WTC11 (cell line): ENCODE data around the gene QKI. TPM values are rescaled to one million over a fixed set of nuclear protein-coding genes. Genes with fewer than 3 reads are reported as not detected.

Experiments used
- ATAC-seq: fragments of 200-7000 bp; cut with Tn5 transposase; 2 replicates; pipeline ENCODE4 v1.10.0; 2021; ENCODE audit warnings: mild to moderate bottlenecking, moderate library complexity
- CTCF ChIA-PET: fragments of 300-600 bp; sonication (Branson Sonifier 250); formaldehyde crosslinking; loops from one replicate; lab custom pipeline; 2021; ENCODE audit warnings: antibody characterized with exemption; lab: Charles Lee
- POLR2A ChIA-PET: fragments of 350-600 bp; sonication (Branson Sonifier 250); formaldehyde crosslinking; loops from one replicate; lab custom pipeline; 2021; ENCODE audit warnings: antibody characterized with exemption; lab: Charles Lee
- DNase-seq: peaks from one replicate; pipeline ENCODE4 v3.0.0; 2021; ENCODE audit warnings: low spot score
- H3K27ac Mint-ChIP-seq: 2 replicates; pipeline ENCODE4 v1.8.0; 2021; ENCODE audit warnings: mixed read lengths
- H3K27me3 Mint-ChIP-seq: 2 replicates; pipeline ENCODE4 v1.8.0; 2021; ENCODE audit warnings: low read depth, mild to moderate bottlenecking, moderate library complexity, mixed read lengths
- H3K36me3 Mint-ChIP-seq: 2 replicates; pipeline ENCODE4 v1.8.0; 2021; ENCODE audit warnings: mixed read lengths
- H3K4me1 Mint-ChIP-seq: 2 replicates; pipeline ENCODE4 v1.8.0; 2022; ENCODE audit warnings: mixed read lengths
- H3K4me3 Mint-ChIP-seq: 2 replicates; pipeline ENCODE4 v1.8.0; 2021; ENCODE audit warnings: mild to moderate bottlenecking, moderate library complexity, mixed read lengths
- H3K9me3 Mint-ChIP-seq: 2 replicates; pipeline ENCODE4 v1.8.0; 2021; ENCODE audit warnings: mixed read lengths
- ATF1 ChIP-seq: sonication (generic); formaldehyde crosslinking; IDR thresholded peaks from 2 replicates; pipeline ENCODE4 v1.8.1; 2023; ENCODE audit warnings: mild to moderate bottlenecking, moderate library complexity, missing genetic modification reagents
- CBFB ChIP-seq: sonication (generic); formaldehyde crosslinking; IDR thresholded peaks from 2 replicates; pipeline ENCODE4 v1.8.1; 2022; ENCODE audit warnings: mild to moderate bottlenecking, low read depth, missing genetic modification reagents
- CREM ChIP-seq: sonication (generic); formaldehyde crosslinking; IDR thresholded peaks from 2 replicates; pipeline ENCODE4 v1.8.1; 2022; ENCODE audit warnings: mild to moderate bottlenecking, missing genetic modification reagents, moderate library complexity
- EMX1 ChIP-seq: fragments of 250-450 bp; sonication (Bioruptor Pico); IDR thresholded peaks from 2 replicates; pipeline ENCODE4 v1.8.0; 2021; ENCODE audit warnings: mild to moderate bottlenecking
- ETV6 ChIP-seq: sonication (generic); formaldehyde crosslinking; IDR thresholded peaks from 2 replicates; pipeline ENCODE4 v1.8.1; 2022; ENCODE audit warnings: mild to moderate bottlenecking, missing genetic modification reagents
- FOXP1 ChIP-seq: sonication (generic); formaldehyde crosslinking; IDR thresholded peaks from 2 replicates; pipeline ENCODE4 v1.8.0; 2022; ENCODE audit warnings: missing genetic modification reagents, mild to moderate bottlenecking, moderate library complexity, borderline replicate concordance
- GABPB1 ChIP-seq: sonication (generic); formaldehyde crosslinking; IDR thresholded peaks from 2 replicates; pipeline ENCODE4 v1.8.1; 2023; ENCODE audit warnings: mild to moderate bottlenecking, missing genetic modification reagents
- GTF2I ChIP-seq: fragments of 250-450 bp; sonication (Bioruptor Pico); conservative IDR thresholded peaks from 2 replicates; pipeline ENCODE4 v1.4.0; 2021; ENCODE audit warnings: mild to moderate bottlenecking
- HMGA2 ChIP-seq: fragments of 250-450 bp; sonication (Bioruptor Pico); IDR thresholded peaks from 2 replicates; pipeline ENCODE4 v1.4.0; 2021; ENCODE audit warnings: mild to moderate bottlenecking, moderate library complexity
- JAZF1 ChIP-seq: fragments of 250-450 bp; sonication (Bioruptor Pico); IDR thresholded peaks from 2 replicates; pipeline ENCODE4 v1.9.0; 2021; ENCODE audit warnings: moderate library complexity, mild to moderate bottlenecking, inconsistent platforms
- JUN ChIP-seq: sonication (generic); formaldehyde crosslinking; IDR thresholded peaks from 2 replicates; pipeline ENCODE4 v1.8.0; 2023; ENCODE audit warnings: mild to moderate bottlenecking, missing genetic modification reagents
- NR1H2 ChIP-seq: sonication (generic); formaldehyde crosslinking; IDR thresholded peaks from 2 replicates; pipeline ENCODE4 v1.9.0; 2021; ENCODE audit warnings: mild to moderate bottlenecking, moderate library complexity, missing genetic modification reagents
- NR2C2 ChIP-seq: sonication (generic); formaldehyde crosslinking; IDR thresholded peaks from 2 replicates; pipeline ENCODE4 v1.8.0; 2022; ENCODE audit warnings: mild to moderate bottlenecking, missing genetic modification reagents
- SMAD3 ChIP-seq: sonication (generic); formaldehyde crosslinking; IDR thresholded peaks from 2 replicates; pipeline ENCODE4 v1.8.0; 2022; ENCODE audit warnings: missing genetic modification reagents, mild to moderate bottlenecking, borderline replicate concordance
- SP1 ChIP-seq: sonication (generic); formaldehyde crosslinking; conservative IDR thresholded peaks from 2 replicates; pipeline ENCODE4 v1.8.1; 2022; ENCODE audit warnings: missing genetic modification reagents
- TEAD1 ChIP-seq: sonication (generic); formaldehyde crosslinking; IDR thresholded peaks from 2 replicates; pipeline ENCODE4 v1.8.0; 2022; ENCODE audit warnings: mild to moderate bottlenecking, missing genetic modification reagents
- ZMAT4 ChIP-seq: fragments of 250-450 bp; sonication (Bioruptor Pico); IDR thresholded peaks from 2 replicates; pipeline ENCODE4 v1.9.0; 2021; ENCODE audit warnings: mild to moderate bottlenecking
- ZNF219 ChIP-seq: sonication (generic); formaldehyde crosslinking; IDR thresholded peaks from 2 replicates; pipeline ENCODE4 v1.8.0; 2023; ENCODE audit warnings: missing genetic modification reagents, mild to moderate bottlenecking, borderline replicate concordance
- ZNF232 ChIP-seq: sonication (generic); formaldehyde crosslinking; IDR thresholded peaks from 2 replicates; pipeline ENCODE4 v1.8.0; 2022; ENCODE audit warnings: mild to moderate bottlenecking, missing genetic modification reagents
- ZNF317 ChIP-seq: sonication (generic); formaldehyde crosslinking; IDR thresholded peaks from 2 replicates; pipeline ENCODE4 v1.8.1; 2023; ENCODE audit warnings: low read depth, mild to moderate bottlenecking, moderate library complexity, missing genetic modification reagents, borderline replicate concordance
- ZNF396 ChIP-seq: fragments of 250-450 bp; sonication (Bioruptor Pico); IDR thresholded peaks from 2 replicates; pipeline ENCODE4 v1.8.0; 2021; ENCODE audit warnings: mild to moderate bottlenecking, moderate library complexity, borderline replicate concordance
- ZNF532 ChIP-seq: fragments of 250-450 bp; sonication (Bioruptor Pico); IDR thresholded peaks from 2 replicates; pipeline ENCODE4 v1.9.0; 2021; ENCODE audit warnings: mild to moderate bottlenecking, borderline replicate concordance
- ZNF671 ChIP-seq: fragments of 250-450 bp; sonication (Bioruptor Pico); IDR thresholded peaks from 2 replicates; pipeline ENCODE4 v1.8.0; 2021; ENCODE audit warnings: mild to moderate bottlenecking
- total RNA-seq: library from RNA; stranded (reverse); gene quantifications from 3 replicates; pipeline ENCODE4 v1.2.3, GENCODE V29; 2021
- TF ChIP-seq, protein P1 (sequence below): sonication (generic); formaldehyde crosslinking; IDR thresholded peaks from 2 replicates; pipeline ENCODE4 v1.8.0; 2022; ENCODE audit warnings: mild to moderate bottlenecking, missing genetic modification reagents
- TF ChIP-seq, protein P2 (sequence below): sonication (generic); formaldehyde crosslinking; conservative IDR thresholded peaks from 2 replicates; pipeline ENCODE4 v1.8.1; 2023; ENCODE audit warnings: mild to moderate bottlenecking, low read depth, missing genetic modification reagents, moderate library complexity
- TF ChIP-seq, protein P3 (sequence below): sonication (generic); formaldehyde crosslinking; IDR thresholded peaks from 2 replicates; pipeline ENCODE4 v1.8.1; 2023; ENCODE audit warnings: mild to moderate bottlenecking, missing genetic modification reagents, moderate library complexity
- TF ChIP-seq, protein P4 (sequence below): sonication (generic); formaldehyde crosslinking; IDR thresholded peaks from 2 replicates; pipeline ENCODE4 v1.8.0; 2022; ENCODE audit warnings: mild to moderate bottlenecking, missing genetic modification reagents
- TF ChIP-seq, protein P5 (sequence below): sonication (generic); formaldehyde crosslinking; IDR thresholded peaks from 2 replicates; pipeline ENCODE4 v1.8.1; 2022; ENCODE audit warnings: missing genetic modification reagents, borderline replicate concordance

QKI gene
- total RNA-seq, 1 experiment from 2014 or later: 145 TPM

DNA sequence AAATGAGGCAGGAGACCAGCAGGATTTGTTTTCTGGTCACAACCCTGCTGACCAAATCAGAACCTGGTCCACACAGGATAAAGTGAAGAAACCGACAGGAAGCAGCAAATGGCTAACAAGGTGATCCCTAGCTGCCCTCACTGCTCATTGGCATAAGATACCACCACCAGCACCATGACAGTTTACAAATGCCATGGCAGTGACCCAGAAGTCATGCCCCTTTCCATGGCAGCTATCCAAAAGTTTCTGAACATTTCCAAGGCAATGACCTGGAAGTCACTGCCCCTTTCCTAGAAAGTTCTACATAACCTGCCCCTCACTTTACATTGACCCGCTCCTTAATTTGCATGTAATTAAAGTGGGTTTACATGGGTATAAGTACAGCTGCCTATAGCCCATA lies 185.2 kb downstream of the QKI start:
- no peak for TF ChIP-seq GABPB1
- TF ChIP-seq JUN (CRISPR knock-in tag): no peak
- TF ChIP-seq ATF1 (CRISPR knock-in tag): no peak
- no peak for TF ChIP-seq NR2C2
- no peak for TF ChIP-seq ZNF532
- TF ChIP-seq SMAD3 (CRISPR knock-in tag): no peak
- TF ChIP-seq ZMAT4 (CRISPR knock-in tag): no peak
- TF ChIP-seq ZNF232 (CRISPR knock-in tag): no peak
- TF ChIP-seq ETV6: no peak
- TF ChIP-seq SP1: no peak
- TF ChIP-seq ZNF317: no peak
- TF ChIP-seq, protein P1, sequence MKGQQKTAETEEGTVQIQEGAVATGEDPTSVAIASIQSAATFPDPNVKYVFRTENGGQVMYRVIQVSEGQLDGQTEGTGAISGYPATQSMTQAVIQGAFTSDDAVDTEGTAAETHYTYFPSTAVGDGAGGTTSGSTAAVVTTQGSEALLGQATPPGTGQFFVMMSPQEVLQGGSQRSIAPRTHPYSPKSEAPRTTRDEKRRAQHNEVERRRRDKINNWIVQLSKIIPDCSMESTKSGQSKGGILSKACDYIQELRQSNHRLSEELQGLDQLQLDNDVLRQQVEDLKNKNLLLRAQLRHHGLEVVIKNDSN (CRISPR knock-in tag): no peak
- no peak for TF ChIP-seq ZNF671 (CRISPR knock-in tag)
- TF ChIP-seq, protein P2, sequence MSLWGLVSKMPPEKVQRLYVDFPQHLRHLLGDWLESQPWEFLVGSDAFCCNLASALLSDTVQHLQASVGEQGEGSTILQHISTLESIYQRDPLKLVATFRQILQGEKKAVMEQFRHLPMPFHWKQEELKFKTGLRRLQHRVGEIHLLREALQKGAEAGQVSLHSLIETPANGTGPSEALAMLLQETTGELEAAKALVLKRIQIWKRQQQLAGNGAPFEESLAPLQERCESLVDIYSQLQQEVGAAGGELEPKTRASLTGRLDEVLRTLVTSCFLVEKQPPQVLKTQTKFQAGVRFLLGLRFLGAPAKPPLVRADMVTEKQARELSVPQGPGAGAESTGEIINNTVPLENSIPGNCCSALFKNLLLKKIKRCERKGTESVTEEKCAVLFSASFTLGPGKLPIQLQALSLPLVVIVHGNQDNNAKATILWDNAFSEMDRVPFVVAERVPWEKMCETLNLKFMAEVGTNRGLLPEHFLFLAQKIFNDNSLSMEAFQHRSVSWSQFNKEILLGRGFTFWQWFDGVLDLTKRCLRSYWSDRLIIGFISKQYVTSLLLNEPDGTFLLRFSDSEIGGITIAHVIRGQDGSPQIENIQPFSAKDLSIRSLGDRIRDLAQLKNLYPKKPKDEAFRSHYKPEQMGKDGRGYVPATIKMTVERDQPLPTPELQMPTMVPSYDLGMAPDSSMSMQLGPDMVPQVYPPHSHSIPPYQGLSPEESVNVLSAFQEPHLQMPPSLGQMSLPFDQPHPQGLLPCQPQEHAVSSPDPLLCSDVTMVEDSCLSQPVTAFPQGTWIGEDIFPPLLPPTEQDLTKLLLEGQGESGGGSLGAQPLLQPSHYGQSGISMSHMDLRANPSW (CRISPR knock-in tag): no peak
- TF ChIP-seq, protein P3, sequence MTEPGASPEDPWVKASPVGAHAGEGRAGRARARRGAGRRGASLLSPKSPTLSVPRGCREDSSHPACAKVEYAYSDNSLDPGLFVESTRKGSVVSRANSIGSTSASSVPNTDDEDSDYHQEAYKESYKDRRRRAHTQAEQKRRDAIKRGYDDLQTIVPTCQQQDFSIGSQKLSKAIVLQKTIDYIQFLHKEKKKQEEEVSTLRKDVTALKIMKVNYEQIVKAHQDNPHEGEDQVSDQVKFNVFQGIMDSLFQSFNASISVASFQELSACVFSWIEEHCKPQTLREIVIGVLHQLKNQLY (CRISPR knock-in tag): no peak
- no peak for TF ChIP-seq CBFB (CRISPR knock-in tag)
- TF ChIP-seq, protein P4, sequence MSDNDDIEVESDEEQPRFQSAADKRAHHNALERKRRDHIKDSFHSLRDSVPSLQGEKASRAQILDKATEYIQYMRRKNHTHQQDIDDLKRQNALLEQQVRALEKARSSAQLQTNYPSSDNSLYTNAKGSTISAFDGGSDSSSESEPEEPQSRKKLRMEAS (CRISPR knock-in tag): no peak
- no peak for TF ChIP-seq ZNF396
- no peak for TF ChIP-seq TEAD1 (CRISPR knock-in tag)
- POLR2A ChIA-PET: no interaction called here

DNA sequence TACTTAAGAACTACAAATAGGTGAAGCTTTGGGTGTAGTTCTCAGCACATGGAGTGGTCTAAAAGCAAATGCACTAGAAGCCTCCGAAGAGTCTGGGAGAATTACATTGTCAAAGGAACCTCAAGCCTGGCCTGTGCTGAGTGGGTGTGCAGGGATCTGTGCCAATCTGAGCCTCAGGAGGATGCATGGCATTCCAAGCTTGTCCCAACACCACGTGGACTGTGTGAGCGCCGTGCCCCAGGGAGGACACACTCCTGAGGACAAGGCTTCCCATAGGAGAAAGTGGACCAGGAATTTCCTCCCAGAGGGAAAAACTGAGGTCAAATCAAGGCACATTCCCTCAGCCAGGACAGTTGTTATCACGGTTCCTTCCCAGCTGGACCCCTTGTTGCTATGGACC lies 185.8 kb downstream of the QKI start:
- no peak for ATAC-seq
- ChIA-PET CTCF (no interaction called here), POLR2A (no interaction called here)
- H3K36me3 Mint-ChIP-seq: no peaks in the 10 kb centered on the region
- H3K4me3 Mint-ChIP-seq: no peak overlapping the region
- H3K9me3 Mint-ChIP-seq: peaks cover 4% of the 10 kb centered on the region; the same call in 1 of the 2 replicates
- DNase-seq: no peak
- H3K27ac Mint-ChIP-seq: no peak overlapping the region
- no peaks in the 10 kb centered on the region for H3K27me3 Mint-ChIP-seq
- no peaks in the 10 kb centered on the region for H3K4me1 Mint-ChIP-seq
- TF ChIP-seq, protein P5, sequence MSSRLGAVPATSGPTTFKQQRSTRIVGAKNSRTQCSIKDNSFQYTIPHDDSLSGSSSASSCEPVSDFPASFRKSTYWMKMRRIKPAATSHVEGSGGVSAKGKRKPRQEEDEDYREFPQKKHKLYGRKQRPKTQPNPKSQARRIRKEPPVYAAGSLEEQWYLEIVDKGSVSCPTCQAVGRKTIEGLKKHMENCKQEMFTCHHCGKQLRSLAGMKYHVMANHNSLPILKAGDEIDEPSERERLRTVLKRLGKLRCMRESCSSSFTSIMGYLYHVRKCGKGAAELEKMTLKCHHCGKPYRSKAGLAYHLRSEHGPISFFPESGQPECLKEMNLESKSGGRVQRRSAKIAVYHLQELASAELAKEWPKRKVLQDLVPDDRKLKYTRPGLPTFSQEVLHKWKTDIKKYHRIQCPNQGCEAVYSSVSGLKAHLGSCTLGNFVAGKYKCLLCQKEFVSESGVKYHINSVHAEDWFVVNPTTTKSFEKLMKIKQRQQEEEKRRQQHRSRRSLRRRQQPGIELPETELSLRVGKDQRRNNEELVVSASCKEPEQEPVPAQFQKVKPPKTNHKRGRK (CRISPR knock-in tag): no peak
- no peak for TF ChIP-seq ZMAT4 (CRISPR knock-in tag)
- TF ChIP-seq JAZF1 (CRISPR knock-in tag): no peak
- TF ChIP-seq FOXP1 (CRISPR knock-in tag): no peak
- TF ChIP-seq ZNF219 (CRISPR knock-in tag): no peak
- no peak for TF ChIP-seq EMX1 (CRISPR knock-in tag)
- TF ChIP-seq GABPB1: no peak
- no peak for TF ChIP-seq NR2C2
- no peak for TF ChIP-seq HMGA2 (CRISPR knock-in tag)
- no peak for TF ChIP-seq CREM (CRISPR knock-in tag)
- no peak for TF ChIP-seq NR1H2
- no peak for TF ChIP-seq GTF2I

More for the DNA sequence above, 185.2 kb downstream of the QKI start:
- Mint-ChIP-seq H3K9me3 (peaks cover 9% of the 10 kb centered on the region), H3K27ac (no peak overlapping the region), H3K4me3 (no peak overlapping the region), H3K4me1 (no peaks in the 10 kb centered on the region), H3K36me3 (no peaks in the 10 kb centered on the region), H3K27me3 (no peaks in the 10 kb centered on the region)
- no peak for DNase-seq
- no peak for ATAC-seq
- CTCF ChIA-PET: no interaction called here
